Activated CD8-positive, alpha-beta T cell treated with anti-CD3 and anti-CD28 coated beads for 36 hours (primary cell): ENCODE measurements around the gene LRPAP1. TPM values are rescaled to one million over a fixed set of nuclear protein-coding genes. Genes with fewer than 3 reads are reported as not detected.
A peak's percentile ranks its signal among the peaks of the same experiment; 100 is the strongest.

Experiments
- ATAC-seq: fragments of 200-7000 bp; cut with Tn5 transposase; one replicate; pipeline ENCODE4 v1.10.0; 2021; ENCODE audit warnings: mild to moderate bottlenecking, moderate library complexity
- CTCF ChIA-PET: fragments of 350-600 bp; sonication (Branson Sonifier 250); formaldehyde crosslinking; loops from one replicate; lab custom pipeline; 2021; ENCODE audit warnings: antibody characterized with exemption; lab: Charles Lee
- POLR2A ChIA-PET: fragments of 350-600 bp; sonication (Branson Sonifier 250); formaldehyde crosslinking; loops from one replicate; lab custom pipeline; 2021; ENCODE audit warnings: antibody characterized with exemption; lab: Charles Lee
- DNase-seq: peaks from one replicate; pipeline ENCODE4 v3.0.0-alpha.2; 2020
- H3K27ac Mint-ChIP-seq: one replicate; pipeline ENCODE4 v1.8.0; 2021; ENCODE audit warnings: mild to moderate bottlenecking, mixed read lengths
- H3K27me3 Mint-ChIP-seq: one replicate; pipeline ENCODE4 v1.8.0; 2021; ENCODE audit warnings: mixed read lengths
- H3K36me3 Mint-ChIP-seq: one replicate; pipeline ENCODE4 v1.8.0; 2021; ENCODE audit warnings: low read depth, mixed read lengths
- H3K4me1 Mint-ChIP-seq: one replicate; pipeline ENCODE4 v1.8.0; 2021; ENCODE audit warnings: low read depth, mixed read lengths
- H3K4me3 Mint-ChIP-seq: one replicate; pipeline ENCODE4 v1.8.0; 2021; ENCODE audit warnings: mild to moderate bottlenecking, moderate library complexity, mixed read lengths
- H3K9me3 Mint-ChIP-seq: one replicate; pipeline ENCODE4 v1.8.0; 2021; ENCODE audit warnings: mixed read lengths
- CTCF ChIP-seq: fragments of 200-600 bp; IDR thresholded peaks from one replicate; pipeline ENCODE4 v1.8.0; 2022; ENCODE audit warnings: antibody characterized with exemption, mild to moderate bottlenecking
- intact Hi-C: fragments of 100-400 bp; cut with micrococcal nuclease; formaldehyde crosslinking; loops from one replicate; pipeline ENCODE4 v1.10.0; 2022
- total RNA-seq, 2 experiments: library from RNA; stranded (reverse); gene quantifications; one replicate each; pipeline ENCODE4 v1.2.3, GENCODE V29; 2021

The LRPAP1 gene
- total RNA-seq, 2 experiments from 2014 or later = 46.0 to 49.8 TPM

- POLR2A ChIA-PET = interaction anchor here (0.6 kb wide), 1 partner anchor 313 kb away, joined by 3 read pairs; no protein-coding TSS in a partner anchor
- peaks cover 7% of the 10 kb centered on the region for H3K36me3 Mint-ChIP-seq
Observed at GRCh38 chr4:3533423-3533820, 1.2 kb upstream of the LRPAP1 start.

DNA sequence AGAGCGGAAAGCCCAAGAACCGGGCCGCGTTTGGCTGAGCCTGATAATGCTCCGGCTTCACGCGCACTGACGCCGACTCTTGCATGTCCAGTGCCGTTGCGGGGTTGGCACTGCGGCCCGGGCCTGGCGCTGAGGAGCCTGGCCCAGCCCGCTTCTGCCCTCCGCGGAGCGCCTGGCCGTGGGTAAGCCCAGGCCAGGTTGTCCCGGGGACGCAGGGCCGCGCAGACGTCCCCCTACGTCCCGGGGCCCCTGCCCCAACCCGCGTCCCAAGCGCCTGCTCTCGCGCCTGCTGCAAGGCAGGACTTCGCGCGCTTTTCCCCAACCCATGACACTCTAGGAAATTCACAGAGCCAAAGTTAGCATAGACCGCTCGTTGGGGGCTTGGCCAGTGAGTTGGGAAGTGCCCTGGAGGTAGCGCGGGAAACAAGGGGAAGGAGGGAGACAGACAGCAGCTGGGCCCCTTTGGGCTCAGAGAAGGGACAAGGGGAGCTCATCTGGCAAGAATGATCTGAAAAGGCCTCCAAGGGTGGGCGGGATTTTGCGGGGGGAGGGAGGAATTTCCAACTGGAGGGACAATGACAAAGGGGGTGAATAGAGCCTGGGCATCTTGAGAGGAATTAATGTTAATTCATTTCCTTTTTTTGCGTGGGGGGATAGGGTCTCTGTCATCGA is 665 bp upstream of the LRPAP1 start:
- CTCF ChIA-PET = no interaction called here
- no peak for ATAC-seq
- no peak for DNase-seq
- Mint-ChIP-seq H3K4me1 (peaks cover 27% of the 10 kb centered on the region), H3K27ac (no peak overlapping the region), H3K9me3 (no peaks in the 10 kb centered on the region), H3K36me3 (peaks cover 7% of the 10 kb centered on the region), H3K27me3 (no peaks in the 10 kb centered on the region), H3K4me3 (peak overlapping the region; percentile 100)
- intact Hi-C loops = no loop called here
- POLR2A ChIA-PET = no interaction called here
- no peak for TF ChIP-seq CTCF

More at GRCh38 chr4:3533423-3533820, 1.2 kb upstream of the LRPAP1 start:
- H3K4me3 Mint-ChIP-seq = peak overlapping the region; percentile 44
- no peak for DNase-seq
- peaks cover 22% of the 10 kb centered on the region for H3K4me1 Mint-ChIP-seq
- no peak overlapping the region for H3K27ac Mint-ChIP-seq
- intact Hi-C loops = no loop called here
- no peak for TF ChIP-seq CTCF
- H3K27me3 Mint-ChIP-seq = no peaks in the 10 kb centered on the region
- no peak for ATAC-seq
- CTCF ChIA-PET = no interaction called here
- no peaks in the 10 kb centered on the region for H3K9me3 Mint-ChIP-seq

DNA sequence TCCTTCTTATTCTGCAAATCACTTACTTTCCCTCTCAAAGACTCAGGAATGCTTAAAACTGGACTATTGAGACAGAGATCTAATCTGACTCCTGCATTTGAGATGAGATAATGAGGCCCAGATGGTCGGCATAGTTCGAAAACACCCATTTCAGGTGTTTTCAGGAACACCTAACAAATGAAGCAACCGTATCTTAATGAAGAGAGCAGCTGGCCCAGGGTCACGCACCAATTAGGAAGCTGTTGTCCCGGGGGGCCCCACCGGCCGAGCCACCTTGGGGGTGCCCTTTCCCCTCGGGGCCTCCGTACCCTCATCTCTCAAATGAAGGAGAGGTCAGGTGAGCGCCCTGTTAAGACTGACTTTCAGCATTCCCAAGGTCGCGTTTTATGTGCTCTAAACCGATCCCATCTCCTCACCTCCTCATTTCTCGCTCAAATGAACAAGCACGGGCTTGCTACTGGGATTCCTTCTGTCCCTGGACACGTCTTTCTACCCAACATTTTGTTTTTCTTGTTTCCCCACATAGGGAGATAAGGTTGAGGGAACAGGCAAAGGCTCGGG is 824 bp downstream of the LRPAP1 start:
- ATAC-seq = no peak
- Mint-ChIP-seq H3K9me3 (no peaks in the 10 kb centered on the region), H3K27ac (peak overlapping the region; percentile 41), H3K27me3 (no peaks in the 10 kb centered on the region), H3K36me3 (peaks cover 7% of the 10 kb centered on the region), H3K4me3 (peak overlapping the region; percentile 100), H3K4me1 (peaks cover 30% of the 10 kb centered on the region)
- CTCF ChIA-PET = interaction anchor here (1.1 kb wide), 1 partner anchor 411 kb away, joined by 3 read pairs; no protein-coding TSS in a partner anchor
- no peak for TF ChIP-seq CTCF
- intact Hi-C loops = no loop called here
- POLR2A ChIA-PET = no interaction called here
- DNase-seq = no peak

DNA sequence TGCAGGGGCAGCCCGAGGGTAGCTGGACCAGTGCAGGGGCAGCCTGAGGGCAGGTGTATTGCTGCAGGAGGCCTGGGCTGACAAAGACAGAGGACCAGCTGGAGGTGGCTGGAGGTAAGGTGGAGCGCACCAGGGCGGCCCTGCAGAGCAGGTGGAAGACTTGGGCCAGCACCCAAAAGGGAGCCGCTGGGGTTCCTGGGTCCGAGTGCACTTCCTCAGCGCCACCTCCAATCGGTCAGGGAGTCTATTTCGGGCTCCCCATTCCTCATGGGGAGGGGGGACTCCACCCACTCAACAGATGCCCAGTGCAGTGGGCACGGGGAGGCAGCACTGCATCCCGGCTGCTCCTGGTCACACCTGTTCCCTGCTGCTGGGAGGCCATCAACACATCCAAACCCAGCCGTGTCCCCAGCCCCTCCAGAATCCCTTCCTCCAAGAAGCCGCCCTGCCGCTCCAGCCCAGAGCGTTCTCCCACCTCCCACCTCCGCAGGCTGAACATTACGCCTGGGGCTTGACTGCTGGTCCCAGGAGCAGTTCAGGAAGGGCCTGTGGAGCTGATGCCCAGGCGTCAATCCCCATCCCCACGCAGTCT is 1.5 kb downstream of the LRPAP1 start:
- H3K9me3 Mint-ChIP-seq = no peaks in the 10 kb centered on the region
- ATAC-seq = no peak
- intact Hi-C loops = no loop called here
- H3K27me3 Mint-ChIP-seq = no peaks in the 10 kb centered on the region
- CTCF ChIA-PET = interaction anchor here (1.1 kb wide), 1 partner anchor 412 kb away, joined by 3 read pairs; no protein-coding TSS in a partner anchor
- POLR2A ChIA-PET = interaction anchor here (0.9 kb wide), 1 partner anchor 255 kb away, joined by 3 read pairs; no protein-coding TSS in a partner anchor
- no peak for DNase-seq
- H3K4me1 Mint-ChIP-seq = peaks cover 30% of the 10 kb centered on the region
- TF ChIP-seq CTCF = no peak
- H3K36me3 Mint-ChIP-seq = peaks cover 7% of the 10 kb centered on the region
- peak overlapping the region; percentile 100 for H3K4me3 Mint-ChIP-seq
- H3K27ac Mint-ChIP-seq = no peak overlapping the region

GRCh38 chr4:3530051-3530450 is 2.2 kb downstream of the LRPAP1 start:
- no peak for TF ChIP-seq CTCF
- Mint-ChIP-seq H3K27ac (no peak overlapping the region), H3K27me3 (no peaks in the 10 kb centered on the region), H3K9me3 (no peaks in the 10 kb centered on the region), H3K36me3 (peaks cover 7% of the 10 kb centered on the region), H3K4me3 (peak overlapping the region; percentile 100), H3K4me1 (peaks cover 30% of the 10 kb centered on the region)
- ChIA-PET POLR2A (interaction anchor here (0.9 kb wide), 1 partner anchor 256 kb away, joined by 3 read pairs; no protein-coding TSS in a partner anchor), CTCF (no interaction called here)
- ATAC-seq = no peak
- intact Hi-C loops = no loop called here
- DNase-seq = no peak
